ENCODE measurements around the gene ITPRID2.
"Not testable (repeated sequence)": the region's sequence is repeated elsewhere in the genome, so short reads cannot be mapped to it uniquely, and the experiment has no call there.

ITPRID2 gene

GRCh38 chr2:181949047-181949446 lies 57.5 kb downstream of the ITPRID2 start:
- H3K4me3 ChIP-seq (ENCODE audit: low read depth, low read length), result no peak overlapping the region
- no peak for DNase-seq (ENCODE audit: low read depth)
- TF ChIP-seq MYC (IDR thresholded peaks at IDR 0.05; ENCODE audit: low read depth, low read length) (no peak), MAX (IDR thresholded peaks at IDR 0.05; ENCODE audit: low read depth, low read length) (no peak), CTCF (IDR thresholded peaks at IDR 0.05; ENCODE audit: low read depth, low read length) (no peak), POLR2A (IDR thresholded peaks at IDR 0.05; ENCODE audit: extremely low read depth, insufficient read length) (no peak)

GRCh38 chr2:181952404-181953226 lies 61.1 kb downstream of the ITPRID2 start:
- no peak for DNase-seq (ENCODE audit: low read depth)
- no peak for TF ChIP-seq MYC (IDR thresholded peaks at IDR 0.05; ENCODE audit: low read depth, low read length)
- H3K4me3 ChIP-seq (ENCODE audit: low read depth, low read length), result no peak overlapping the region

DNA sequence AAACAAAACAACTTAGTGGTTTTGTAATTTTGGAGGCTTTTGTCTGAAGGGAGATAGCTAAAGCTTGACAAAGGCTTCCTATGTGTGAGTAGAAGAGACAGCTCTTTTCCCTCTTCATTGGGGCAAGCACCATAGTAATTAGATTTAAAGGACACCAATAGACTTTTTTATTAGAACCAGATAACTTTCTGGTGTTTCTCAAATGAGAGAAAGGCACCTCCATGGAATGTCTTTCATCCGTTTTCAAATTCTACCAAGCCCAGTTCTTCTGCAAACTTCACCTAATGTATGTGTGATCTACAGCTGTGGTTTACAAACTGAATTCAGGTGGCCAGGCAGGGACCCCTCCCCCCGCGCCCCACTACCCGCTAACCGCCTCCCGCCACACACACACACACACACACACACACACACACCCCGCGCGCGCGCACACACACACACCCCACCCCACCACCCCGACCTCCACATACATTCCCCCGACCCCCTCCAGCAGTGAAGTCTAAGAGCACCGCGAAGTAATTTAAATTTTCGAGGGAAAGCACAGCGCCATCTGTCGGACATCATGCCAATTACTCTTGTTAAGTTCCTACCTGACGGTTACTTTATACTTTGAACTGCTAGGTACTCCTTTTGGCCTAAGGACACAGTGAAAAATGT lies 62.5 kb downstream of the ITPRID2 start:
- TF ChIP-seq MYC (IDR thresholded peaks at IDR 0.05; ENCODE audit: low read depth, low read length), result no peak; the same call in 1 of the 2 replicates
- peak; percentile 61 for TF ChIP-seq CTCF (IDR thresholded peaks at IDR 0.05; ENCODE audit: low read depth, low read length)
- peak; percentile 77 for DNase-seq (ENCODE audit: low read depth)
- H3K4me3 ChIP-seq (ENCODE audit: low read depth, low read length), result no peak overlapping the region

- DNase-seq (ENCODE audit: low read depth), result no peak
- TF ChIP-seq MAX (IDR thresholded peaks at IDR 0.05; ENCODE audit: low read depth, low read length) (no peak), POLR2A (IDR thresholded peaks at IDR 0.05; ENCODE audit: extremely low read depth, insufficient read length) (no peak), CTCF (IDR thresholded peaks at IDR 0.05; ENCODE audit: low read depth, low read length) (no peak), MYC (IDR thresholded peaks at IDR 0.05; ENCODE audit: low read depth, low read length) (no peak)
- H3K4me3 ChIP-seq (ENCODE audit: low read depth, low read length), result no peak overlapping the region
Measured at GRCh38 chr2:181954538-181954883, 63.0 kb downstream of the ITPRID2 start.

GRCh38 chr2:181955010-181955409 lies 63.5 kb downstream of the ITPRID2 start:
- DNase-seq (ENCODE audit: low read depth), result no peak
- TF ChIP-seq MAX (IDR thresholded peaks at IDR 0.05; ENCODE audit: low read depth, low read length) (no peak), MYC (IDR thresholded peaks at IDR 0.05; ENCODE audit: low read depth, low read length) (no peak), CTCF (IDR thresholded peaks at IDR 0.05; ENCODE audit: low read depth, low read length) (no peak), POLR2A (IDR thresholded peaks at IDR 0.05; ENCODE audit: extremely low read depth, insufficient read length) (no peak)
- H3K4me3 ChIP-seq (ENCODE audit: low read depth, low read length), result no peak overlapping the region

- not testable (repeated sequence) for DNase-seq (ENCODE audit: low read depth); H3K4me3 ChIP-seq (ENCODE audit: low read depth, low read length)
Measured at GRCh38 chr2:181955866-181956265, 64.3 kb downstream of the ITPRID2 start.

DNA sequence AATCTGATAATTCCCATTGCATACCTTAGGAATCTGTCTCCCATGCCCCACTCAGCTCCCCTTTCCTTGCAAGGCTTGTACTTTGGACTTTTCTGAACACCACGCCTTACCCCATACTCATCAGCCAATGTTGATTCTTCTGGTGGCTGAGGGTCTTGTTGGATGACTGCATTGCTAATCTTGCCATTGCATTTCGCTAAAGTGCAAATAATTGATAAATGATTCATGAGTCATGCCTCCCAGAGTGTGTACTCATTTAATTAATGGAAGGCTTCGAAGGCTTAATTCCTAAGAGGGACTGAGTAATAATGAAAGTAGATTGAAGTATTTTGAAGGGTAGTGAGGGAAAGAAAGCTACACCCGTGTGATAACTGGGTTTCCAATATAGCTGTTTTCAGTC lies 66.1 kb downstream of the ITPRID2 start:
- H3K4me3 ChIP-seq (ENCODE audit: low read depth, low read length), result no peak overlapping the region
- TF ChIP-seq CTCF (IDR thresholded peaks at IDR 0.05; ENCODE audit: low read depth, low read length) (no peak), MYC (IDR thresholded peaks at IDR 0.05; ENCODE audit: low read depth, low read length) (no peak), MAX (IDR thresholded peaks at IDR 0.05; ENCODE audit: low read depth, low read length) (no peak), POLR2A (IDR thresholded peaks at IDR 0.05; ENCODE audit: extremely low read depth, insufficient read length) (no peak)
- DNase-seq (ENCODE audit: low read depth), result no peak
